ENCODE measurements around the gene SLC22A12.

Gene SLC22A12

GRCh38 chr11:64631675-64632074, 40.7 kb downstream of the SLC22A12 start:
- peaks cover 11% of the 10 kb centered on the region for H3K4me1 ChIP-seq (ENCODE audit: control insufficient read depth, insufficient read depth, low read length)
- H3K27me3 ChIP-seq (ENCODE audit: control insufficient read depth, insufficient read depth, low read length): no peaks in the 10 kb centered on the region
- no peak overlapping the region for H3K9ac ChIP-seq (ENCODE audit: low read length)
- H3K27ac ChIP-seq (ENCODE audit: low read depth, low read length): no peak overlapping the region
- H3K36me3 ChIP-seq (ENCODE audit: control insufficient read depth, insufficient read depth, low read length): no peaks in the 10 kb centered on the region
- no peak overlapping the region for H3K4me3 ChIP-seq (ENCODE audit: low read length)

DNA sequence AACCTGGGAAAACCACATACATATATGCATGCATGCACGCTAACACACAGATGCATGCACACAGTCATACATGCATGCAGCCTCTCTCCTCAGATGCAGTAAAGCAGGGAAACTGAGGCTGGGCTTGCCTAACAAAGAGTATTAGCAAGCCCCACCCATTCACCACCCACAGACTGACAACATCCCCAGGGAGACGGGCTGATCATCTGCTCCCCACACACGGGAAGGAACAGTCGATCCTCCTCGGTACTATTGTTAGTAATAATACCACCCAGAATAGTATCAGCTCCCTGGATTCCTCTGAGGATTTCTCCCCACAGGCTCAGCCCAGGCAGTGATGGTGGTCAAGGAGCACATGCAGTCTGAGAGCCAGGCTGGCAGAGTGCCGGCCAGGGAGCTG, 41.2 kb downstream of the SLC22A12 start:
- H3K36me3 ChIP-seq (ENCODE audit: control insufficient read depth, insufficient read depth, low read length): no peaks in the 10 kb centered on the region
- H3K4me1 ChIP-seq (ENCODE audit: control insufficient read depth, insufficient read depth, low read length): peaks cover 11% of the 10 kb centered on the region
- H3K4me3 ChIP-seq (ENCODE audit: low read length): no peak overlapping the region
- no peaks in the 10 kb centered on the region for H3K27me3 ChIP-seq (ENCODE audit: control insufficient read depth, insufficient read depth, low read length)
- H3K9ac ChIP-seq (ENCODE audit: low read length): no peak overlapping the region
- H3K27ac ChIP-seq (ENCODE audit: low read depth, low read length): no peak overlapping the region

GRCh38 chr11:64632654-64633053, 41.6 kb downstream of the SLC22A12 start:
- Histone ChIP-seq H3K36me3 (ENCODE audit: control insufficient read depth, insufficient read depth, low read length) (no peaks in the 10 kb centered on the region), H3K4me1 (ENCODE audit: control insufficient read depth, insufficient read depth, low read length) (peaks cover 11% of the 10 kb centered on the region), H3K27me3 (ENCODE audit: control insufficient read depth, insufficient read depth, low read length) (no peaks in the 10 kb centered on the region), H3K9ac (ENCODE audit: low read length) (no peak overlapping the region), H3K27ac (ENCODE audit: low read depth, low read length) (no peak overlapping the region), H3K4me3 (ENCODE audit: low read length) (no peak overlapping the region)

GRCh38 chr11:64633555-64634159, 42.6 kb downstream of the SLC22A12 start:
- Histone ChIP-seq H3K36me3 (ENCODE audit: control insufficient read depth, insufficient read depth, low read length) (no peaks in the 10 kb centered on the region), H3K4me1 (ENCODE audit: control insufficient read depth, insufficient read depth, low read length) (peaks cover 11% of the 10 kb centered on the region), H3K9ac (ENCODE audit: low read length) (no peak overlapping the region), H3K27ac (ENCODE audit: low read depth, low read length) (no peak overlapping the region), H3K27me3 (ENCODE audit: control insufficient read depth, insufficient read depth, low read length) (no peaks in the 10 kb centered on the region), H3K4me3 (ENCODE audit: low read length) (no peak overlapping the region)

DNA sequence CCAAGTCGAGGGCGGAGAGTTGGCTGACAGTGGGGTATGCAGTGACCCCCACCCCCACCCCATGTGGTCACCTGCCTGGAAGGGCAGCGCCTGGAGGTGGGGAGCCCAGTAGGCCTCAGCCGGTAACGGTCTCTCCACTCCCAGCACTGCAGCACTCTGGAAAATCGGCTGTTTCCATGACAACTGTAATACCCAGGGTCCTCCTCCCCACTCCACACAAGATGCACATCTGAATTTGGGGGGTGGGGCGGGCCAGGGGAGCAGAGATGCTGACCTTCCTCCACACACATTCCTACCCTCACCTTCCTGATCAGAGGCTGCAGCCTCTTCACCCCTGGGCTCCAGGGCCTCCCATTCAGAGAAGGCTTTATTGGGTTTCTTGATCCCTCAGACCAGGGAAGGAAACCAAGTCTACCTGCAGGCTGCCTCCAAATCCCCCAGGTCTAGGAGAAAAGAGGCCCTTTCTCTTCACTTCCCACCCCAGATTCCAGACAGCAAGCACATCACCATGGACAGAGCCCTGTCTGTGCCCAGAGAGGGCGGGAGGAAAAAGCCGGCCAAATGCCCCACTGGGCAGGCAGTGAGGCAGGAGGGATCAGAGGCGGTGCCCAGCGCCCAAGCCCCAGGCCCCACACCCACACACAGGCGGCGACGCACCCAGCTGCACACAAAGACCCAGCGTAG, 46.5 kb downstream of the SLC22A12 start:
- peak overlapping the region; percentile 78 for H3K27ac ChIP-seq (ENCODE audit: low read depth, low read length)
- peaks cover 9% of the 10 kb centered on the region for H3K27me3 ChIP-seq (ENCODE audit: control insufficient read depth, insufficient read depth, low read length)
- H3K36me3 ChIP-seq (ENCODE audit: control insufficient read depth, insufficient read depth, low read length): no peaks in the 10 kb centered on the region
- peak overlapping the region; percentile 56 for H3K4me3 ChIP-seq (ENCODE audit: low read length)
- no peaks in the 10 kb centered on the region for H3K4me1 ChIP-seq (ENCODE audit: control insufficient read depth, insufficient read depth, low read length)
- no peak overlapping the region for H3K9ac ChIP-seq (ENCODE audit: low read length)

DNA sequence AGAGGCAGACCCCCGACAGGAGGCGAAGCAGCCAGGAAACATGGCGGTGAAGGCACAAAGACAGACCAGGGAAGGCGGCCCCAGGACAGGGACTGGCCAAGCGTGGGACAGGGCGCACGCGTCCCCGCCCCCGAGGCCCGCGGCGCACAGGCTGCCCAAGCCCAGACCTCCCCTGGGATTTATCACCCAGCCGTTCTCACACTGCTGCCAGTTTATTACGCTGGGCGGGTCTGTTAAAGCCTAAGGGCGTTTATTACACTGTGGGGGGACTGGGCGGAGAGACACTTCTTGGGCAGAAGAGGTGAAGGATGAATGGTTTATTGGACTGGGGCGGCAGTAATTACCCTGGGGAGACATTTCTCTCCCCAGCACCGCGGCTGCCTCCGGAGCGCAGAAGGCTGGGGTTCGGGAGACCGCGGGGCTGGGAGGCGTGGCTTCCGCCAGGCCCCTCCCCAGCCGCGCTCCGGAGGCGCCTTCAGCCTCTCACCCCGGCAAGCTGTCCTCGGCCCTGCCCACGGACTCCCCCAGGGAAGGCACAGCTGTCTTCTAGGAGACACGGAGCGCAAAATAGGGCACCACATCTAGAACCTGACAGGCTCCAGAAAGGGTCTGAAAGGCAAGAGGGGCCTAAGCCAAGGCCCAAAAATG, 47.1 kb downstream of the SLC22A12 start:
- H3K27ac ChIP-seq (ENCODE audit: low read depth, low read length): peak overlapping the region; percentile 78
- H3K4me3 ChIP-seq (ENCODE audit: low read length): peak overlapping the region; percentile 56
- no peaks in the 10 kb centered on the region for H3K4me1 ChIP-seq (ENCODE audit: control insufficient read depth, insufficient read depth, low read length)
- no peaks in the 10 kb centered on the region for H3K36me3 ChIP-seq (ENCODE audit: control insufficient read depth, insufficient read depth, low read length)
- H3K27me3 ChIP-seq (ENCODE audit: control insufficient read depth, insufficient read depth, low read length): peaks cover 9% of the 10 kb centered on the region
- H3K9ac ChIP-seq (ENCODE audit: low read length): no peak overlapping the region

DNA sequence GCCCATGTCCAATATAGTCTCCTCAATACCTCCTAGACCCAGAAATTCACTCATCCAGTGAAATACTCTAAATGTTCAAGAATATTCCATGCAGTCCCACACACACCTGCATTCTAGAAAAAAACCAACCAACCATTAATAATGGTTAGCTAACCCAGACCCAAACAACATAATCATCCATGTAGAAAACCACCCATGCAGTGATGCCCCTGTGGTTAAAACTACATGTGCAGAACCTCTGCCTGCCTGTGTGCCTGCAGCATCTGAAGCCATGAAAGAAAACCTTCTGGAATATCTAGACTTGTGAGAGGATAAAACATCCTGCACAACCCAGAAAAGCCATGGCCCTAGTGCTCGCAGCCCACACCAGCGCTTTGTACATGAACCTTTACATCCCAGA, 47.8 kb downstream of the SLC22A12 start:
- Histone ChIP-seq H3K4me3 (ENCODE audit: low read length) (no peak overlapping the region), H3K9ac (ENCODE audit: low read length) (no peak overlapping the region), H3K36me3 (ENCODE audit: control insufficient read depth, insufficient read depth, low read length) (no peaks in the 10 kb centered on the region), H3K27ac (ENCODE audit: low read depth, low read length) (peak overlapping the region; percentile 78), H3K4me1 (ENCODE audit: control insufficient read depth, insufficient read depth, low read length) (peaks cover 1% of the 10 kb centered on the region), H3K27me3 (ENCODE audit: control insufficient read depth, insufficient read depth, low read length) (peaks cover 9% of the 10 kb centered on the region)

GRCh38 chr11:64639885-64640284, 48.9 kb downstream of the SLC22A12 start:
- H3K27ac ChIP-seq (ENCODE audit: low read depth, low read length): no peak overlapping the region
- H3K4me3 ChIP-seq (ENCODE audit: low read length): no peak overlapping the region
- H3K27me3 ChIP-seq (ENCODE audit: control insufficient read depth, insufficient read depth, low read length): peaks cover 9% of the 10 kb centered on the region
- H3K4me1 ChIP-seq (ENCODE audit: control insufficient read depth, insufficient read depth, low read length): peaks cover 4% of the 10 kb centered on the region
- H3K36me3 ChIP-seq (ENCODE audit: control insufficient read depth, insufficient read depth, low read length): no peaks in the 10 kb centered on the region
- no peak overlapping the region for H3K9ac ChIP-seq (ENCODE audit: low read length)

GRCh38 chr11:64641596-64642417, 50.8 kb downstream of the SLC22A12 start:
- Histone ChIP-seq H3K27ac (ENCODE audit: low read depth, low read length) (peak overlapping the region; percentile 44), H3K4me3 (ENCODE audit: low read length) (peak overlapping the region; percentile 61), H3K9ac (ENCODE audit: low read length) (no peak overlapping the region), H3K4me1 (ENCODE audit: control insufficient read depth, insufficient read depth, low read length) (peaks cover 4% of the 10 kb centered on the region), H3K36me3 (ENCODE audit: control insufficient read depth, insufficient read depth, low read length) (no peaks in the 10 kb centered on the region), H3K27me3 (ENCODE audit: control insufficient read depth, insufficient read depth, low read length) (peaks cover 11% of the 10 kb centered on the region)

GRCh38 chr11:64642418-64642735, 51.4 kb downstream of the SLC22A12 start:
- Histone ChIP-seq H3K4me1 (ENCODE audit: control insufficient read depth, insufficient read depth, low read length) (peaks cover 4% of the 10 kb centered on the region), H3K36me3 (ENCODE audit: control insufficient read depth, insufficient read depth, low read length) (no peaks in the 10 kb centered on the region), H3K9ac (ENCODE audit: low read length) (no peak overlapping the region), H3K27ac (ENCODE audit: low read depth, low read length) (peak overlapping the region; percentile 44), H3K4me3 (ENCODE audit: low read length) (peak overlapping the region; percentile 61), H3K27me3 (ENCODE audit: control insufficient read depth, insufficient read depth, low read length) (peaks cover 11% of the 10 kb centered on the region)

- H3K4me3 ChIP-seq (ENCODE audit: low read length): peak overlapping the region; percentile 67
- H3K36me3 ChIP-seq (ENCODE audit: control insufficient read depth, insufficient read depth, low read length): no peaks in the 10 kb centered on the region
- peak overlapping the region; percentile 47 for H3K27ac ChIP-seq (ENCODE audit: low read depth, low read length)
- peaks cover 11% of the 10 kb centered on the region for H3K27me3 ChIP-seq (ENCODE audit: control insufficient read depth, insufficient read depth, low read length)
- peaks cover 4% of the 10 kb centered on the region for H3K4me1 ChIP-seq (ENCODE audit: control insufficient read depth, insufficient read depth, low read length)
- H3K9ac ChIP-seq (ENCODE audit: low read length): no peak overlapping the region
Measured at GRCh38 chr11:64642871-64643255, 51.8 kb downstream of the SLC22A12 start.

DNA sequence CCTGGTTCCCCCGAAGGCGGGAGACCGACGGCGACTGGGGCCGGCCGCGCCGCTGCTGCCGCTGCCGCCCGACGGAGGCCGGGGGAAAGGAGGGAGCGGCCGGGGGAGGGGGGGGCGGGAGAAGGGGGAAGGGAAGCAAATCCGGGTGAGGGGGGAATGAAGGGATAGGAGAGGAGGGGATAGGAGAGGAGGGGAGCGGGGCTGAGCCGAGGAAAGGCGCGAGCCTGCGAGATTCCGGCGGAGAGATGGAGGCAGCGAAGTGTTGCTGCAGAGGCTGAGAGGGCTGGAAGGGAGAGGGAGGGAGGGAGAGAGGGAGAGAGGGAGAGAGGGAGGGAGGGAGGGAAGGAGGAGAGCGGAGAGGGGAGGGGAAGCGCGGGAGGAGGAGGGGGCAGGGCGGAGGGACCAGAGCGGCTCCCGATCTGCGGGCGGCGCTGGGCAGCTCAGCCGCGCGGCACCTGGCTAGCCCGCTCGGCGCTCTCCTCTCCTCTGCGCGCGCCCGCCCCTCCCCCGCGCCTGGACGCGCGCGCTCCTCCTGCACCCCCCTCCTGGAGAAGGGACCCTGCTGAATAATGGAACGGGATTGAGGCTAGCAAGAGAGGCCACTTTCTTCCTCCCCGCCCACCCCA, 52.3 kb downstream of the SLC22A12 start:
- no peak overlapping the region for H3K9ac ChIP-seq (ENCODE audit: low read length)
- peaks cover 11% of the 10 kb centered on the region for H3K27me3 ChIP-seq (ENCODE audit: control insufficient read depth, insufficient read depth, low read length)
- no peaks in the 10 kb centered on the region for H3K36me3 ChIP-seq (ENCODE audit: control insufficient read depth, insufficient read depth, low read length)
- H3K4me1 ChIP-seq (ENCODE audit: control insufficient read depth, insufficient read depth, low read length): peaks cover 4% of the 10 kb centered on the region
- peak overlapping the region; percentile 67 for H3K4me3 ChIP-seq (ENCODE audit: low read length)
- peak overlapping the region; percentile 47 for H3K27ac ChIP-seq (ENCODE audit: low read depth, low read length)
